ENCODE data around the gene UBE2E1.
A peak's percentile ranks its signal among the peaks of the same experiment; 100 is the strongest.

DNA sequence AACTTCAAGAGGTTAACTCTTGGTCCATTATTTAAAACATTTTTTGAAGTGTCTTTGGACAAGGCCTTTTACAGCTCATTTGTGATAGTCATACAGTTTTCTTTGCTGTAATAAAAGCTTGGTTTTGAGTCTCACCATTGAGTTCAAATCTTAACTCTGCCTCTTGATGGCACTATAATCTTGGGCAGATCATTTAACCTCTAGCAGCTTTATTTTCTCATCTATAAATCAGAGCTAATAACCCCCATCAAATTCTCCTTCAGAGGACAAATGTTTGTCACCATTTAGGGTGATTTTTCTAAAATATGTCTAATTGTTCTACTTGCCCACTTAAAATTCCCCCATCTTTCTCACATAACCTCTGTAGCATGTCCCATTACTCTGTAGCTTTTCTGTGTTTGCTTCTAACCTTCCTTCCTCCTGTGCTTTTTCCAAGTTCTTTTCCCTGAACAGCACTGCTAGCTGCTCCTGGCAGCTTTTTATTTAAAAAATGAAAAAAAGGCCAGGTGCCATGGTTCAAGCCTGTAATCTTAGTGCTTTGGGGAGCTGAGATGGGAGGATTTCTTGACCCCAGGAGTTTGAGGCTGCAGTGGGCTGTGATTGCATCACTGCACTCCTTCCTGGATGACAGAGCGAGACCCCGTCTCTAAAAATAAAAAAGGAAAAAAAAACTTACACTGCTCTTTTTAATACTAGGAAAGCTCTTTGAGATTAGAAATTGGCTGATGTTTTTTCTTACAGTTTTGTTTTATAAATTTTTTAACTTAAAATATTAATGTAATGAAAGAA lies 28.5 kb downstream of the UBE2E1 start:
- TF ChIP-seq, protein P1, sequence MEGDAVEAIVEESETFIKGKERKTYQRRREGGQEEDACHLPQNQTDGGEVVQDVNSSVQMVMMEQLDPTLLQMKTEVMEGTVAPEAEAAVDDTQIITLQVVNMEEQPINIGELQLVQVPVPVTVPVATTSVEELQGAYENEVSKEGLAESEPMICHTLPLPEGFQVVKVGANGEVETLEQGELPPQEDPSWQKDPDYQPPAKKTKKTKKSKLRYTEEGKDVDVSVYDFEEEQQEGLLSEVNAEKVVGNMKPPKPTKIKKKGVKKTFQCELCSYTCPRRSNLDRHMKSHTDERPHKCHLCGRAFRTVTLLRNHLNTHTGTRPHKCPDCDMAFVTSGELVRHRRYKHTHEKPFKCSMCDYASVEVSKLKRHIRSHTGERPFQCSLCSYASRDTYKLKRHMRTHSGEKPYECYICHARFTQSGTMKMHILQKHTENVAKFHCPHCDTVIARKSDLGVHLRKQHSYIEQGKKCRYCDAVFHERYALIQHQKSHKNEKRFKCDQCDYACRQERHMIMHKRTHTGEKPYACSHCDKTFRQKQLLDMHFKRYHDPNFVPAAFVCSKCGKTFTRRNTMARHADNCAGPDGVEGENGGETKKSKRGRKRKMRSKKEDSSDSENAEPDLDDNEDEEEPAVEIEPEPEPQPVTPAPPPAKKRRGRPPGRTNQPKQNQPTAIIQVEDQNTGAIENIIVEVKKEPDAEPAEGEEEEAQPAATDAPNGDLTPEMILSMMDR (conservative IDR thresholded peaks at IDR 0.05; ENCODE audit: low read depth, low read length) = 0 out of 2 replicates have a peak, but pooled peaks have one; percentile 26
- TF ChIP-seq BHLHE40 (IDR thresholded peaks at IDR 0.05; ENCODE audit: low read depth, low read length) (no peak), MAZ (IDR thresholded peaks at IDR 0.05; ENCODE audit: borderline replicate concordance, low read depth, low read length) (no peak), RFX5 (IDR thresholded peaks at IDR 0.05; ENCODE audit: low read depth, low read length) (no peak), POLR2A (IDR thresholded peaks at IDR 0.05; ENCODE audit: low read depth, low read length) (no peak), RAD21 (IDR thresholded peaks at IDR 0.05; ENCODE audit: low read length) (peak; percentile 40), SMC3 (IDR thresholded peaks at IDR 0.05; ENCODE audit: low read depth, low read length) (no peak; the same call in 1 of the 2 replicates), MAFK (IDR thresholded peaks at IDR 0.05; ENCODE audit: low read depth, low read length) (no peak)
- TF ChIP-seq, protein P2, sequence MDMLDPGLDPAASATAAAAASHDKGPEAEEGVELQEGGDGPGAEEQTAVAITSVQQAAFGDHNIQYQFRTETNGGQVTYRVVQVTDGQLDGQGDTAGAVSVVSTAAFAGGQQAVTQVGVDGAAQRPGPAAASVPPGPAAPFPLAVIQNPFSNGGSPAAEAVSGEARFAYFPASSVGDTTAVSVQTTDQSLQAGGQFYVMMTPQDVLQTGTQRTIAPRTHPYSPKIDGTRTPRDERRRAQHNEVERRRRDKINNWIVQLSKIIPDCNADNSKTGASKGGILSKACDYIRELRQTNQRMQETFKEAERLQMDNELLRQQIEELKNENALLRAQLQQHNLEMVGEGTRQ (IDR thresholded peaks at IDR 0.05; ENCODE audit: low read depth, low read length) = no peak
- TF ChIP-seq, protein P3, sequence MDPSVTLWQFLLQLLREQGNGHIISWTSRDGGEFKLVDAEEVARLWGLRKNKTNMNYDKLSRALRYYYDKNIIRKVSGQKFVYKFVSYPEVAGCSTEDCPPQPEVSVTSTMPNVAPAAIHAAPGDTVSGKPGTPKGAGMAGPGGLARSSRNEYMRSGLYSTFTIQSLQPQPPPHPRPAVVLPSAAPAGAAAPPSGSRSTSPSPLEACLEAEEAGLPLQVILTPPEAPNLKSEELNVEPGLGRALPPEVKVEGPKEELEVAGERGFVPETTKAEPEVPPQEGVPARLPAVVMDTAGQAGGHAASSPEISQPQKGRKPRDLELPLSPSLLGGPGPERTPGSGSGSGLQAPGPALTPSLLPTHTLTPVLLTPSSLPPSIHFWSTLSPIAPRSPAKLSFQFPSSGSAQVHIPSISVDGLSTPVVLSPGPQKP (IDR thresholded peaks at IDR 0.05; ENCODE audit: borderline replicate concordance, low read depth, low read length) = no peak
